Common myeloid progenitor, CD34-positive (primary cell): ENCODE results near the gene CHODL. TPM values are rescaled to one million over a fixed set of nuclear protein-coding genes. Genes with fewer than 3 reads are reported as not detected.
A peak's percentile ranks its signal among the peaks of the same experiment; 100 is the strongest.

Experiments
- CTCF ChIA-PET: fragments of 350-600 bp; sonication (Branson Sonifier 250); formaldehyde crosslinking; loops from one replicate; lab custom pipeline; 2021; ENCODE audit warnings: antibody characterized with exemption; lab: Charles Lee
- POLR2A ChIA-PET: fragments of 350-600 bp; sonication (Branson Sonifier 250); formaldehyde crosslinking; loops from one replicate; lab custom pipeline; 2021; ENCODE audit warnings: antibody characterized with exemption; lab: Charles Lee
- DNase-seq, 3 donors: peaks; one replicate each; pipeline versions ENCODE4 v3.0.0 to v3.0.0-alpha.2; 2013
- H3K27ac ChIP-seq, 2 experiments: 1 replicate in 1 of 2; 2 replicates in 1 of 2; pipeline ENCODE4 v1.7.0; 2013; ENCODE audit warnings: inconsistent platforms in 2 of 2, low read length in 2 of 2, mild to moderate bottlenecking in 2 of 2, low read depth in 1 of 2, moderate library complexity in 1 of 2; ENCODE audit not compliant: severe bottlenecking in 2 of 2, insufficient read depth in 1 of 2, poor library complexity in 1 of 2
- H3K27me3 ChIP-seq, 5 experiments: replicated peaks in 2 of 5; 1 replicate in 3 of 5; 2 replicates in 2 of 5; pipeline versions ENCODE4 v1.6.1 to v1.7.0; 2013; ENCODE audit warnings: low read length in 4 of 5, mild to moderate bottlenecking in 2 of 5, moderate library complexity in 2 of 5, inconsistent platforms in 1 of 5; ENCODE audit not compliant: insufficient read depth in 5 of 5, control insufficient read depth in 4 of 5
- H3K36me3 ChIP-seq, 4 experiments: 1 replicate in 2 of 4; 2 replicates in 2 of 4; pipeline versions ENCODE4 v1.6.1 to v1.7.0; 2013; ENCODE audit warnings: low read length in 3 of 4, control low read depth in 1 of 4, mild to moderate bottlenecking in 1 of 4; ENCODE audit not compliant: control insufficient read depth in 4 of 4, insufficient read depth in 4 of 4
- H3K4me1 ChIP-seq, 4 experiments: 1 replicate in 3 of 4; 2 replicates in 1 of 4; pipeline versions ENCODE4 v1.6.1 to v1.7.1; 2013; ENCODE audit warnings: low read length in 3 of 4, mild to moderate bottlenecking in 3 of 4, control low read depth in 1 of 4, inconsistent platforms in 1 of 4, moderate library complexity in 1 of 4; ENCODE audit not compliant: control insufficient read depth in 4 of 4, insufficient read depth in 4 of 4; ENCODE audit errors: control extremely low read depth in 1 of 4
- H3K4me3 ChIP-seq, 7 experiments: 1 replicate in 4 of 7; 2 replicates in 3 of 7; pipeline versions ENCODE4 v1.5.1 to v1.7.0; 2013; ENCODE audit warnings: mild to moderate bottlenecking in 7 of 7, low read length in 6 of 7, moderate library complexity in 6 of 7, inconsistent platforms in 2 of 7, low read depth in 2 of 7, control low read depth in 1 of 7; ENCODE audit not compliant: insufficient read depth in 4 of 7, control insufficient read depth in 1 of 7; ENCODE audit errors: extremely low read depth in 1 of 7
- H3K9me3 ChIP-seq, 5 experiments: 1 replicate in 4 of 5; 2 replicates in 1 of 5; pipeline versions ENCODE4 v1.6.1 to v1.7.1; 2013; ENCODE audit warnings: low read length in 4 of 5, mild to moderate bottlenecking in 2 of 5, inconsistent platforms in 1 of 5, low read depth in 1 of 5, moderate library complexity in 1 of 5; ENCODE audit not compliant: control insufficient read depth in 4 of 5, insufficient read depth in 2 of 5; ENCODE audit errors: control extremely low read depth in 1 of 5
- WGBS: methylation state at CpG from one replicate; pipeline ENCODE4 v1.1.5; 2013; ENCODE audit not compliant: insufficient coverage; 5-methylcytosine and 5-hydroxymethylcytosine counted together
- polyA plus RNA-seq: library from polyadenylated mRNA; unstranded; fragments of 120-200 nt; gene quantifications from one replicate; pipeline ENCODE4 v1.2.1, GENCODE V29; 2013

The CHODL gene
- polyA plus RNA-seq, result 0.20 TPM

- Histone ChIP-seq H3K27me3 (peaks cover 0 to 25% (median 11%) of the 10 kb centered on the region in 5 experiments), H3K9me3 (no peaks in the 10 kb centered on the region), H3K4me3 (peak within 1 kb of the TSS; percentile 40 to 81 (median 65)), H3K36me3 (no peaks in the 10 kb centered on the region), H3K27ac (no peak within 1 kb of the TSS), H3K4me1 (peaks cover 2 to 19% (median 13%) of the 10 kb centered on the region in 4 experiments)
- CTCF ChIA-PET, result no interaction called here
- DNase-seq, result peak in 2 of 3 donors; percentile 36 to 62
- 2% methylated on average over 31 of the region's 72 CpGs for WGBS
- POLR2A ChIA-PET, result no interaction called here
Measured at GRCh38 chr21:18244671-18245463, at the start of gene CHODL. TSS of gene CHODL (plus strand) at chr21:18244833. CDS start at chr21:18245224, 391 bp downstream.

GRCh38 chr21:18204931-18205330, 39.7 kb upstream of the CHODL start:
- 100% methylated on average over 1 of the region's 1 CpG for WGBS
- no peaks in the 10 kb centered on the region for H3K36me3 ChIP-seq
- peak in 2 of 3 donors; percentile 35 for DNase-seq
- no peaks in the 10 kb centered on the region for H3K9me3 ChIP-seq
- no peak overlapping the region for H3K27ac ChIP-seq
- no peaks in the 10 kb centered on the region for H3K27me3 ChIP-seq
- POLR2A ChIA-PET, result no interaction called here
- H3K4me1 ChIP-seq, result no peaks in the 10 kb centered on the region
- CTCF ChIA-PET, result interaction anchor here (1.4 to 3.8 kb wide), 2 partner anchors 164 to 280 kb away, joined by 3 to 17 read pairs; no protein-coding TSS in a partner anchor
- H3K4me3 ChIP-seq, result no peak overlapping the region

GRCh38 chr21:18218331-18218730, 26.3 kb upstream of the CHODL start:
- 71% methylated on average over 1 of the region's 1 CpG for WGBS
- H3K27ac ChIP-seq, result no peak overlapping the region
- H3K9me3 ChIP-seq, result peaks cover 0 to 20% (median 4%) of the 10 kb centered on the region in 5 experiments
- H3K4me3 ChIP-seq, result no peak overlapping the region
- DNase-seq, result no peak
- no peaks in the 10 kb centered on the region for H3K36me3 ChIP-seq
- H3K27me3 ChIP-seq, result no peaks in the 10 kb centered on the region
- ChIA-PET POLR2A (no interaction called here), CTCF (no interaction called here)
- no peaks in the 10 kb centered on the region for H3K4me1 ChIP-seq

- no peaks in the 10 kb centered on the region for H3K36me3 ChIP-seq
- ChIA-PET POLR2A (no interaction called here), CTCF (no interaction called here)
- no peak overlapping the region for H3K27ac ChIP-seq
- H3K4me1 ChIP-seq, result no peaks in the 10 kb centered on the region
- H3K4me3 ChIP-seq, result no peak overlapping the region
- peaks cover 0 to 20% (median 4%) of the 10 kb centered on the region in 5 experiments for H3K9me3 ChIP-seq
- H3K27me3 ChIP-seq, result no peaks in the 10 kb centered on the region
- DNase-seq, result no peak
Measured at GRCh38 chr21:18220498-18220897, 24.1 kb upstream of the CHODL start.

- H3K4me1 ChIP-seq, result no peaks in the 10 kb centered on the region
- no peak overlapping the region for H3K4me3 ChIP-seq
- H3K27ac ChIP-seq, result no peak overlapping the region
- DNase-seq, result no peak
- no peaks in the 10 kb centered on the region for H3K27me3 ChIP-seq
- H3K36me3 ChIP-seq, result no peaks in the 10 kb centered on the region
- ChIA-PET POLR2A (no interaction called here), CTCF (no interaction called here)
- peaks cover 0 to 20% (median 4%) of the 10 kb centered on the region in 5 experiments for H3K9me3 ChIP-seq
- whole genome bisulfite sequencing, result no CpG with 5 or more reads among the region's 1 CpG
Measured at GRCh38 chr21:18222346-18222745, 22.3 kb upstream of the CHODL start.

DNA sequence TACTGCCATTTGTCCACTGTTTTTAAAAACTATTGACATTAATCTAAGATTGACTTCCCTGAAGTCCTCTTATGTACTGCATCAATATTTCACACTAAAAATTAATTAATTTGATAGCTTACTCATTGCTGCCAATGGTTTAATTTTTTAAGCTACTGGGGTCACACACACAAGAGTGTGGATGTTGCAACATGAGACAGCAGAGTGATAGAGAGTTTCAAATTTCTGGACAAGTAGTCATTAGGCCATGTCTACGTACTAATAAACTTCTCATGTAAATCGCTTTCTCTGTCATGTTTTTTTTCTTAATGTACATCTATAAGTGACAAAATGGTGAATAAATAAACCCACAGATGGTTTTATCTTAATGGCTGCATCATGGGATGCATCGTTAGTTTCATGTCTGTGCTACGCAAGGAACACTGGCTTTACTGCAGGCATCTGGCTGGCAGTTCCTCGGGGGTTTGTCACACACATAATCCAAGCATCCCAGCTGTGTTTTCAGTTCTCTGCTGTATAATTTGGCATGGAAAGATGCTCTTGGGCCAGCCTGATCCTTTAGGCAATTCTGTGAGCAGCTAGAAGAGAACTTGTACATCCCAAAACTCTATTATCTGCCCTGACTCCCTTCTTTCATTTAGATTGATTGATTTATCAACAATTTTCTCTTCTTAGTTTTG, 16.4 kb upstream of the CHODL start:
- Histone ChIP-seq H3K27ac (no peak overlapping the region), H3K4me3 (no peak overlapping the region), H3K27me3 (no peaks in the 10 kb centered on the region), H3K4me1 (no peaks in the 10 kb centered on the region), H3K36me3 (no peaks in the 10 kb centered on the region), H3K9me3 (no peaks in the 10 kb centered on the region)
- CTCF ChIA-PET, result interaction anchor here (1.4 kb wide), 1 partner anchor 18 kb away, joined by 3 read pairs; no protein-coding TSS in a partner anchor
- POLR2A ChIA-PET, result no interaction called here
- WGBS, result 95% methylated on average over 3 of the region's 5 CpGs
- no peak for DNase-seq

DNA sequence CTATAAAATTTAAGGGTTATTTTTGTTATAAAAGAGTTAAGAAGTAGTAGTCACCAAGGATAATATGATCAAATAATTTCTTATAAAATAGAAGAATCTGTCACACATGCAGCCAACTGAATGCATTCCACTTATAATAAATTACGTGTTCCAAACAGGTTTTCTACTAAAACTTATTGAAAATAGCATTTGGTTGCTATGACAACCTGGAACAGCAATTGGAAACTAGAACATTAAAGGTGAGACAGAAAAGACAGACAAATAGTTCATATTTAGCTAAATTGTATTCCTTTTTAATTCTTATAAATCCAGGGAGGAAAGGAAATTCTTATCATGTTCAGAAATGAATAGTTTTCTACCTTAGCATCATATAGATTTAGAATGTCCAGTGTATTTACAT, 9.1 kb upstream of the CHODL start:
- H3K36me3 ChIP-seq, result no peaks in the 10 kb centered on the region
- no peaks in the 10 kb centered on the region for H3K4me1 ChIP-seq
- ChIA-PET POLR2A (no interaction called here), CTCF (no interaction called here)
- WGBS, result no CpG with 5 or more reads among the region's 1 CpG
- no peak for DNase-seq
- no peaks in the 10 kb centered on the region for H3K9me3 ChIP-seq
- no peaks in the 10 kb centered on the region for H3K27me3 ChIP-seq
- no peak overlapping the region for H3K27ac ChIP-seq
- no peak overlapping the region for H3K4me3 ChIP-seq
